Neural crest cell (in vitro differentiated cells): Measurements from ENCODE around the gene ABHD16B. TPM values are rescaled to one million over a fixed set of nuclear protein-coding genes. Genes with fewer than 3 reads are reported as not detected.

Source experiments
- DNase-seq: peaks from one replicate; pipeline ENCODE4 v3.0.0; 2021; ENCODE audit warnings: low read depth, mixed read lengths, low spot score
- H3K27ac Mint-ChIP-seq: one replicate; pipeline ENCODE4 v1.8.0; 2021; ENCODE audit warnings: mild to moderate bottlenecking, mixed read lengths; ENCODE audit not compliant: unreplicated experiment
- H3K27me3 Mint-ChIP-seq: 2 replicates; pipeline ENCODE4 v1.8.0; 2021; ENCODE audit warnings: low read depth, mild to moderate bottlenecking, mixed read lengths
- H3K36me3 Mint-ChIP-seq: 2 replicates; pipeline ENCODE4 v1.8.0; 2021; ENCODE audit warnings: low read depth, mild to moderate bottlenecking, mixed read lengths
- H3K4me1 Mint-ChIP-seq: 2 replicates; pipeline ENCODE4 v1.8.0; 2021; ENCODE audit warnings: mixed read lengths
- H3K4me3 Mint-ChIP-seq: one replicate; pipeline ENCODE4 v1.8.0; 2021; ENCODE audit warnings: mild to moderate bottlenecking, mixed read lengths
- H3K9me3 Mint-ChIP-seq: 2 replicates; pipeline ENCODE4 v1.8.0; 2021; ENCODE audit warnings: mixed read lengths
- total RNA-seq: library from RNA; stranded (reverse); gene quantifications from 2 replicates; pipeline ENCODE4 v1.2.1, GENCODE V29; 2021
- TF ChIP-seq, protein P1 (sequence below): fragments of 200-600 bp; sonication (generic); conservative IDR thresholded peaks from 2 replicates; pipeline ENCODE4 v1.5.0; 2021; ENCODE audit warnings: antibody characterized with exemption, mild to moderate bottlenecking

ABHD16B gene
- total RNA-seq, 1 donor from 2014 or later, result not detected

DNA sequence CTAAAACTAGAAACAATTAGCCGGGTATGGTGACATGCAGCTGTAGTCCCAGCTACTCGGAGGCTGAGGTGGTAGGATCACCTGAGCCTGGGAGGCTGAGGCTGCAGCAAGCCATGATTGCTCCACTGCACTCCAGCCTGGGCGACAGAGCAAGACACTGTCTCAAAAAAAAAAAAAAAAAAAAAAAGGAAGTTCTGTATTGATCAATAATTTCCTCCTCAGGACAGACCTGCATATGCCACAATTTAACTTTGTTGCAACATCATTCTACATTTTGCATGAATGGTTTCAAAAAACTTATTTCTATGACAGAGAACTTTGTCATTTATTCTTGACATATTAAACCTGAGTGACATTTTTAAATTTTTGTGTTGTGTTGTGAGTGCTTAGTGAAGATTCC lies 39.1 kb downstream of the ABHD16B start:
- Mint-ChIP-seq H3K4me1 (peaks cover 27% of the 10 kb centered on the region), H3K27me3 (peaks cover 3% of the 10 kb centered on the region), H3K9me3 (no peaks in the 10 kb centered on the region), H3K27ac (no peak overlapping the region), H3K4me3 (no peak overlapping the region), H3K36me3 (no peaks in the 10 kb centered on the region)
- no peak for DNase-seq
- TF ChIP-seq, protein P1, sequence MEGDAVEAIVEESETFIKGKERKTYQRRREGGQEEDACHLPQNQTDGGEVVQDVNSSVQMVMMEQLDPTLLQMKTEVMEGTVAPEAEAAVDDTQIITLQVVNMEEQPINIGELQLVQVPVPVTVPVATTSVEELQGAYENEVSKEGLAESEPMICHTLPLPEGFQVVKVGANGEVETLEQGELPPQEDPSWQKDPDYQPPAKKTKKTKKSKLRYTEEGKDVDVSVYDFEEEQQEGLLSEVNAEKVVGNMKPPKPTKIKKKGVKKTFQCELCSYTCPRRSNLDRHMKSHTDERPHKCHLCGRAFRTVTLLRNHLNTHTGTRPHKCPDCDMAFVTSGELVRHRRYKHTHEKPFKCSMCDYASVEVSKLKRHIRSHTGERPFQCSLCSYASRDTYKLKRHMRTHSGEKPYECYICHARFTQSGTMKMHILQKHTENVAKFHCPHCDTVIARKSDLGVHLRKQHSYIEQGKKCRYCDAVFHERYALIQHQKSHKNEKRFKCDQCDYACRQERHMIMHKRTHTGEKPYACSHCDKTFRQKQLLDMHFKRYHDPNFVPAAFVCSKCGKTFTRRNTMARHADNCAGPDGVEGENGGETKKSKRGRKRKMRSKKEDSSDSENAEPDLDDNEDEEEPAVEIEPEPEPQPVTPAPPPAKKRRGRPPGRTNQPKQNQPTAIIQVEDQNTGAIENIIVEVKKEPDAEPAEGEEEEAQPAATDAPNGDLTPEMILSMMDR, result no peak

DNA sequence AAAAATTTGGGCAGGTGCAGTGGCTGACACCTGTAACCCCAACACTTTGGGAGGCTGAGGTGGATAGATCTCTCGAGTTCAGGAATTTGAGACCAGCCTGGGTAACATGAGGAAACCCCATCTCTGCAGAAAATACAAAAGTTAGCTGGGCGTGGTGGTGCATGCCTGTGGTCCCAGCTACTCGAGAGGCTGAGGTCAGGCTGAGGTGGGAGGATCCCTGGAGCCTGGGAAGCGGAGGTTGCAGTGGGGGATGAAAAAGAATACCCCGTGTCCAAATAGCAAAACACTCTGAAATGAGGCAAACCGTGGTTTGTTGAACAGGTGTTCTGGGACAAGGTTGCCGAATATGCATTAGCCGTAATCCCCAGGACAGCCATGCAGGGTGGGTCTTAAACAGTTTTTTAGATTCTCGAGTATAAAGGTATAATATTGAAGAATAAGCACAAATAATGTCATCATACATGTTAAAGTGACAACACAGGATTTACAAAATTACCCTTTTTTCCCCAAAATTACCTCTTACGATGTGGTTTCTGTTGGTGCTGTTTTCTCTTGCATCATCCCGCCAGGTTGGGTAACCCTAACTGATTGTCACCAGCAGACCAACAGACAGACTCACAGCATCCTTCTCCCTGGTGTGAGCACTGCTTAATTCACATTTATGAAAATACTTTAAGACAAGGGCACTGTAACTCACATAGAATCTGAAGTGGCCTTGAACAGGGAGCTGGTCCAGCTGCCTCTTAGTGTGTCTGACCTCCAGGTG lies 42.7 kb downstream of the ABHD16B start:
- Mint-ChIP-seq H3K9me3 (no peaks in the 10 kb centered on the region), H3K27ac (no peak overlapping the region)

DNA sequence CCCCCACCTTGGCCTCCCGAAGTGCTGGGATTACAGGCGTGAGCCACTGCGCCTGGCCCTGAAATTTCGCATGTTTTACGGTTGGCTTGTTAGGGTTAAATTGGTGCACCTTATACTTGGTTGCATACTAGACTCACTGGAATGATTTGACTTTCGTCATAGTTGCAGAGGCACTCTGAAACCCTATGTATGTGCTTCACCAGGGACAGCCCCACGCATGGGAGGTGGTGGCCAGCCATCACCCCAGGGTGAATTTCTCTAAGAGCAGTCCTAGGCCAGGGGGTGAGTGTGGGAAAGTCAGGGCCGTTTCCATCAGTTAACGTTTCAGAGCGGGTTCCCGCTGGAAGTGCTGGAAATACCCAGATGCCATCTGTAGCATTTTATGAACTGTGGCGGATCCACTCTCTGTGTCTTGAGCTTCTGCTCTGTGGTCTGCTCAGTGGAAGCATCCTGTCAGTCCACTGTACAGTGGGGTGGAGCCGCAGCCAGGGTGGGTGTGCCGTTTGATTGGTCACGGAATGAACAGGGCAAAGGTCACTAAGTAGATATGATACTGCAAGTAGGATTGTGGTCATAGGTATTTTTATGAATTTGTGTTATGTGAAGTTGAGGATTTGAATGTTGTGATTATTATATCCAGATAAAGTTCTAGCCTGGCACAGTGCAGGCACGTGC lies 46.8 kb downstream of the ABHD16B start:
- Mint-ChIP-seq H3K9me3 (no peaks in the 10 kb centered on the region), H3K27me3 (no peaks in the 10 kb centered on the region), H3K4me3 (no peak overlapping the region), H3K36me3 (no peaks in the 10 kb centered on the region), H3K4me1 (peaks cover 23% of the 10 kb centered on the region), H3K27ac (no peak overlapping the region)
- no peak for DNase-seq
- TF ChIP-seq, protein P1, result no peak

More for the DNA sequence above, 42.7 kb downstream of the ABHD16B start:
- Mint-ChIP-seq H3K4me1 (peaks cover 10% of the 10 kb centered on the region), H3K27me3 (no peaks in the 10 kb centered on the region), H3K36me3 (no peaks in the 10 kb centered on the region), H3K4me3 (no peak overlapping the region)
- DNase-seq, result no peak
- TF ChIP-seq, protein P1, result no peak

DNA sequence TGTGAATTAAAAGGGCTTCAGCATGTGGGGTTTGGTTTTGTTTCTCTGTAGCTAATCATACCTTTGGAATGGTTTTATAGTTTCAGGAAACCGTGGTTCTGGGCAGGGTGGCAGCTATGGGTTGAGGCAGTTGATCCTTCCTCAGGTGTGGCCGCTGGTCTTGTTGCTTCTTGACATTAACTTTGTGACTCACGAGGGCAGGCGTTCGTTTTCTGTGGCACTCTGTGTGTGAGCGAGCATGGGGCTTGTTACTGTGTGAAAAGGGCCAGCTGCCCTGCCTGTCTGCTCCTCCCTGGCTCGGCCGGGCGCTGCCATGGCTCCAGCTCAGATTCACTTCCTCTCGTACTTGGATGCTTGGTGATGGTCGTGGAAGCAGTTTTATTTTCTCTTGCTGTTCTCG lies 49.9 kb downstream of the ABHD16B start:
- no peaks in the 10 kb centered on the region for H3K27me3 Mint-ChIP-seq
- H3K9me3 Mint-ChIP-seq, result no peaks in the 10 kb centered on the region
- H3K4me1 Mint-ChIP-seq, result peaks cover 34% of the 10 kb centered on the region
- H3K36me3 Mint-ChIP-seq, result peaks cover 5% of the 10 kb centered on the region
- peak overlapping the region; percentile 84 for H3K27ac Mint-ChIP-seq
- no peak overlapping the region for H3K4me3 Mint-ChIP-seq
- no peak for DNase-seq
- TF ChIP-seq, protein P1, result no peak

Other genes starting within 250 kb of the ABHD16B start
- gene GMEB2, start 234.4 kb upstream of the ABHD16B start, total RNA-seq, result 14.6 and 15.2 TPM in 2 replicates
- gene STMN3, start 208.1 kb upstream of the ABHD16B start, total RNA-seq, result 96.4 and 101 TPM in 2 replicates
- gene RTEL1, start 203.2 kb upstream of the ABHD16B start, total RNA-seq, result 46.7 and 48.4 TPM in 2 replicates
- gene TNFRSF6B, start 164.8 kb upstream of the ABHD16B start, total RNA-seq, result not detected in 2 replicates
- 41.0 and 42.1 TPM in 2 replicates for gene ARFRP1, start 153.5 kb upstream of the ABHD16B start, total RNA-seq
- gene ZGPAT, start 153.5 kb upstream of the ABHD16B start, total RNA-seq, result 31.3 and 32.1 TPM in 2 replicates
- gene LIME1, start 124.8 kb upstream of the ABHD16B start, total RNA-seq, result 16.5 and 17.6 TPM in 2 replicates
- 73.3 and 79.1 TPM in 2 replicates for gene SLC2A4RG, start 121.7 kb upstream of the ABHD16B start, total RNA-seq
- gene ZBTB46, start 30.2 kb upstream of the ABHD16B start, total RNA-seq, result 23.7 and 23.8 TPM in 2 replicates
- gene TPD52L2, start 3.8 kb downstream of the ABHD16B start, total RNA-seq, result 57.4 and 58.2 TPM in 2 replicates
- 46.9 and 47.3 TPM in 2 replicates for gene DNAJC5, start 33.6 kb downstream of the ABHD16B start, total RNA-seq
- gene UCKL1, start 94.9 kb downstream of the ABHD16B start, total RNA-seq, result 39.3 and 39.9 TPM in 2 replicates
- gene ZNF512B, start 108.4 kb downstream of the ABHD16B start, total RNA-seq, result 33.0 and 34.0 TPM in 2 replicates
- 6.4 and 8.0 TPM in 2 replicates for gene SAMD10, start 118.1 kb downstream of the ABHD16B start, total RNA-seq
- 77.4 and 81.5 TPM in 2 replicates for gene PRPF6, start 119.6 kb downstream of the ABHD16B start, total RNA-seq
- gene C20orf204, start 174.7 kb downstream of the ABHD16B start, total RNA-seq, result 2.1 and 2.3 TPM in 2 replicates
- not detected in 2 replicates for gene SOX18, start 188.1 kb downstream of the ABHD16B start, total RNA-seq
- 82.5 and 83.3 TPM in 2 replicates for gene TCEA2, start 201.7 kb downstream of the ABHD16B start, total RNA-seq
- 11.1 and 11.7 TPM in 2 replicates for gene RGS19, start 218.0 kb downstream of the ABHD16B start, total RNA-seq
- gene OPRL1, start 218.6 kb downstream of the ABHD16B start, total RNA-seq, result 0.93 and 0.96 TPM in 2 replicates
- not detected in 2 replicates for gene LKAAEAR1, start 222.9 kb downstream of the ABHD16B start, total RNA-seq
- not detected in 2 replicates for gene NPBWR2, start 246.1 kb downstream of the ABHD16B start, total RNA-seq